ENCODE data around the gene TLE4. TPM values are rescaled to one million over a fixed set of nuclear protein-coding genes. Genes with fewer than 3 reads are reported as not detected.
A peak's percentile ranks its signal among the peaks of the same experiment; 100 is the strongest.
"Not testable (repeated sequence)": the region's sequence is repeated elsewhere in the genome, so short reads cannot be mapped to it uniquely, and the experiment has no call there.

The TLE4 gene
- total RNA-seq, 4 donors from 2014 or later: 19.3 to 87.5 (median 41.5) TPM

GRCh38 chr9:79637177-79637925 lies 65.6 kb downstream of the TLE4 start:
- DNase-seq: no peak
- 60 to 100% methylated on average over 1 to 2 of the region's 2 CpGs for WGBS, 2 donors (ENCODE audit: low coverage in 1 of 2)
- no peaks in the 10 kb centered on the region for H3K27me3 ChIP-seq

GRCh38 chr9:79638806-79639205 lies 67.0 kb downstream of the TLE4 start:
- 100% methylated on average over 1 to 2 of the region's 2 CpGs for whole genome bisulfite sequencing, 2 donors (ENCODE audit: low coverage in 1 of 2)
- DNase-seq: no peak
- Histone ChIP-seq H3K27me3 (no peaks in the 10 kb centered on the region), H3K9me3 (no peaks in the 10 kb centered on the region), H3K36me3 (no peaks in the 10 kb centered on the region), H3K27ac (no peak overlapping the region), H3K4me3 (no peak overlapping the region), H3K4me1 (no peaks in the 10 kb centered on the region)
- no peak for TF ChIP-seq POLR2A (IDR thresholded peaks at IDR 0.05)
- TF ChIP-seq EP300 (IDR thresholded peaks at IDR 0.05; ENCODE audit: low read depth): no peak
- TF ChIP-seq POLR2AphosphoS5 (IDR thresholded peaks at IDR 0.05): no peak
- TF ChIP-seq CTCF (IDR thresholded peaks at IDR 0.05): no peak
- in situ Hi-C loops (cut with MboI; ENCODE audit: low pct_ligation_motif_present in 1 of 4, low pct_unique_long_range_greater_than_20kb in 1 of 4, low sequenced_read_pairs in 3 of 4): no loop called here
- intact Hi-C loops (cut with DNase I; ENCODE audit: low total_unique reads): no loop called here

More at GRCh38 chr9:79637177-79637925, 65.6 kb downstream of the TLE4 start:
- Histone ChIP-seq H3K9me3 (no peaks in the 10 kb centered on the region), H3K36me3 (no peaks in the 10 kb centered on the region), H3K4me1 (no peaks in the 10 kb centered on the region), H3K27ac (no peak overlapping the region), H3K4me3 (no peak overlapping the region)
- no peak for TF ChIP-seq EP300 (IDR thresholded peaks at IDR 0.05; ENCODE audit: low read depth)
- peak in 1 of 3 donors; percentile 4 for TF ChIP-seq POLR2AphosphoS5 (IDR thresholded peaks at IDR 0.05)
- TF ChIP-seq POLR2A (IDR thresholded peaks at IDR 0.05): no peak
- TF ChIP-seq CTCF (IDR thresholded peaks at IDR 0.05): no peak
- in situ Hi-C loops (cut with MboI; ENCODE audit: low pct_ligation_motif_present in 1 of 4, low pct_unique_long_range_greater_than_20kb in 1 of 4, low sequenced_read_pairs in 3 of 4) (no loop called here), intact Hi-C loops (cut with DNase I; ENCODE audit: low total_unique reads) (no loop called here)

- intact Hi-C loops (cut with DNase I; ENCODE audit: low total_unique reads): no loop called here
Measured at GRCh38 chr9:79639354-79639753, 67.6 kb downstream of the TLE4 start.

GRCh38 chr9:79640067-79640466 lies 68.3 kb downstream of the TLE4 start:
- H3K4me3 ChIP-seq; DNase-seq; H3K36me3 ChIP-seq; H3K27me3 ChIP-seq; in situ Hi-C loops (cut with MboI; ENCODE audit: low pct_ligation_motif_present in 1 of 4, low pct_unique_long_range_greater_than_20kb in 1 of 4, low sequenced_read_pairs in 3 of 4); H3K27ac ChIP-seq; H3K4me1 ChIP-seq; intact Hi-C loops (cut with DNase I; ENCODE audit: low total_unique reads); H3K9me3 ChIP-seq: not testable (repeated sequence)
- WGBS, 2 donors (ENCODE audit: low coverage in 1 of 2): 80 to 96% methylated on average over 3 of the region's 3 CpGs

More at GRCh38 chr9:79639354-79639753, 67.6 kb downstream of the TLE4 start:
- no peak for DNase-seq
- Histone ChIP-seq H3K4me1 (no peaks in the 10 kb centered on the region), H3K36me3 (no peaks in the 10 kb centered on the region), H3K27ac (no peak overlapping the region), H3K27me3 (no peaks in the 10 kb centered on the region), H3K4me3 (no peak overlapping the region), H3K9me3 (no peaks in the 10 kb centered on the region)
- in situ Hi-C loops (cut with MboI; ENCODE audit: low pct_ligation_motif_present in 1 of 4, low pct_unique_long_range_greater_than_20kb in 1 of 4, low sequenced_read_pairs in 3 of 4): no loop called here
- no peak for TF ChIP-seq POLR2A (IDR thresholded peaks at IDR 0.05)
- no peak for TF ChIP-seq CTCF (IDR thresholded peaks at IDR 0.05)
- TF ChIP-seq POLR2AphosphoS5 (IDR thresholded peaks at IDR 0.05): no peak
- no peak for TF ChIP-seq EP300 (IDR thresholded peaks at IDR 0.05; ENCODE audit: low read depth)
- WGBS, 2 donors (ENCODE audit: low coverage in 1 of 2): 80 to 87% methylated on average over 1 of the region's 1 CpG

- no peak for TF ChIP-seq POLR2A (IDR thresholded peaks at IDR 0.05)
- TF ChIP-seq POLR2AphosphoS5 (IDR thresholded peaks at IDR 0.05): no peak
- TF ChIP-seq CTCF (IDR thresholded peaks at IDR 0.05): no peak
- TF ChIP-seq EP300 (IDR thresholded peaks at IDR 0.05; ENCODE audit: low read depth): no peak
- in situ Hi-C loops (cut with MboI; ENCODE audit: low pct_ligation_motif_present in 1 of 4, low pct_unique_long_range_greater_than_20kb in 1 of 4, low sequenced_read_pairs in 3 of 4) (no loop called here), intact Hi-C loops (cut with DNase I; ENCODE audit: low total_unique reads) (no loop called here)
- Histone ChIP-seq H3K4me1 (no peaks in the 10 kb centered on the region), H3K4me3 (no peak overlapping the region), H3K36me3 (no peaks in the 10 kb centered on the region), H3K9me3 (no peaks in the 10 kb centered on the region), H3K27ac (no peak overlapping the region), H3K27me3 (no peaks in the 10 kb centered on the region)
- WGBS, 2 donors (ENCODE audit: low coverage in 1 of 2): 50 to 69% methylated on average over 1 of the region's 1 CpG
- DNase-seq: no peak
Measured at GRCh38 chr9:79641070-79641469, 69.3 kb downstream of the TLE4 start.
